Measurements from ENCODE around the gene PRAMEF14.
"Not testable (repeated sequence)": the region's sequence is repeated elsewhere in the genome, so short reads cannot be mapped to it uniquely, and the experiment has no call there.

Gene PRAMEF14

GRCh38 chr1:13347034-13347433 is at the start of gene PRAMEF14:
TSS of gene PRAMEF14 (minus strand) at chr1:13347134. CDS start at chr1:13345314, 1,820 bp downstream.
- DNase-seq (ENCODE audit: low read depth), result not testable (repeated sequence)

GRCh38 chr1:13395311-13395710 is 48.4 kb upstream of the PRAMEF14 start:
- DNase-seq (ENCODE audit: low read depth), result not testable (repeated sequence)

- DNase-seq (ENCODE audit: low read depth), result not testable (repeated sequence)
Measured at GRCh38 chr1:13394761-13395160, 47.8 kb upstream of the PRAMEF14 start.

- DNase-seq (ENCODE audit: low read depth), result not testable (repeated sequence)
Measured at GRCh38 chr1:13393004-13393403, 46.1 kb upstream of the PRAMEF14 start.

- not testable (repeated sequence) for DNase-seq (ENCODE audit: low read depth)
Measured at GRCh38 chr1:13389332-13389731, 42.4 kb upstream of the PRAMEF14 start, which contains the start of gene PRAMEF17. TSS of gene PRAMEF17 (plus strand) at chr1:13389632. CDS start at chr1:13389658, 26 bp downstream.

- not testable (repeated sequence) for DNase-seq (ENCODE audit: low read depth)
Measured at GRCh38 chr1:13380380-13380779, 33.4 kb upstream of the PRAMEF14 start.

GRCh38 chr1:13378983-13379382 is 32.0 kb upstream of the PRAMEF14 start:
- DNase-seq (ENCODE audit: low read depth), result not testable (repeated sequence)

- DNase-seq (ENCODE audit: low read depth), result not testable (repeated sequence)
Measured at GRCh38 chr1:13368544-13368943, 21.6 kb upstream of the PRAMEF14 start.

- not testable (repeated sequence) for DNase-seq (ENCODE audit: low read depth)
Measured at GRCh38 chr1:13366536-13366935, 19.6 kb upstream of the PRAMEF14 start.

GRCh38 chr1:13364928-13365327 is 18.0 kb upstream of the PRAMEF14 start:
- DNase-seq (ENCODE audit: low read depth), result not testable (repeated sequence)

GRCh38 chr1:13362364-13362763 is 15.4 kb upstream of the PRAMEF14 start:
- DNase-seq (ENCODE audit: low read depth), result not testable (repeated sequence)

- DNase-seq (ENCODE audit: low read depth), result not testable (repeated sequence)
Measured at GRCh38 chr1:13356774-13357173, 9.8 kb upstream of the PRAMEF14 start.

GRCh38 chr1:13354475-13354874 is 7.5 kb upstream of the PRAMEF14 start:
- DNase-seq (ENCODE audit: low read depth), result not testable (repeated sequence)

- DNase-seq (ENCODE audit: low read depth), result not testable (repeated sequence)
Measured at GRCh38 chr1:13353476-13353875, 6.5 kb upstream of the PRAMEF14 start.

GRCh38 chr1:13342496-13342895 is 4.4 kb downstream of the PRAMEF14 start:
- not testable (repeated sequence) for DNase-seq (ENCODE audit: low read depth)

GRCh38 chr1:13315281-13315680 is 31.7 kb downstream of the PRAMEF14 start, which contains the start of gene PRAMEF15:
TSS of gene PRAMEF15 (plus strand) at chr1:13315581. CDS start at chr1:13318408, 2,827 bp downstream.
- DNase-seq (ENCODE audit: low read depth), result not testable (repeated sequence)

GRCh38 chr1:13303239-13303638 is 43.7 kb downstream of the PRAMEF14 start, which contains the start of gene PRAMEF33:
TSS of gene PRAMEF33 (plus strand) at chr1:13303539. CDS start at chr1:13305955, 2,416 bp downstream.
- DNase-seq (ENCODE audit: low read depth), result not testable (repeated sequence)

- not testable (repeated sequence) for DNase-seq (ENCODE audit: low read depth)
Measured at GRCh38 chr1:13302197-13302596, 44.7 kb downstream of the PRAMEF14 start.

- DNase-seq (ENCODE audit: low read depth), result not testable (repeated sequence)
Measured at GRCh38 chr1:13298699-13299098, 48.2 kb downstream of the PRAMEF14 start.

- DNase-seq (ENCODE audit: low read depth), result not testable (repeated sequence)
Measured at GRCh38 chr1:13297216-13297931, 49.6 kb downstream of the PRAMEF14 start.
